Measurements from ENCODE around the gene KIF16B.
"Not testable (repeated sequence)": the region's sequence is repeated elsewhere in the genome, so short reads cannot be mapped to it uniquely, and the experiment has no call there.

Gene KIF16B, protein sequence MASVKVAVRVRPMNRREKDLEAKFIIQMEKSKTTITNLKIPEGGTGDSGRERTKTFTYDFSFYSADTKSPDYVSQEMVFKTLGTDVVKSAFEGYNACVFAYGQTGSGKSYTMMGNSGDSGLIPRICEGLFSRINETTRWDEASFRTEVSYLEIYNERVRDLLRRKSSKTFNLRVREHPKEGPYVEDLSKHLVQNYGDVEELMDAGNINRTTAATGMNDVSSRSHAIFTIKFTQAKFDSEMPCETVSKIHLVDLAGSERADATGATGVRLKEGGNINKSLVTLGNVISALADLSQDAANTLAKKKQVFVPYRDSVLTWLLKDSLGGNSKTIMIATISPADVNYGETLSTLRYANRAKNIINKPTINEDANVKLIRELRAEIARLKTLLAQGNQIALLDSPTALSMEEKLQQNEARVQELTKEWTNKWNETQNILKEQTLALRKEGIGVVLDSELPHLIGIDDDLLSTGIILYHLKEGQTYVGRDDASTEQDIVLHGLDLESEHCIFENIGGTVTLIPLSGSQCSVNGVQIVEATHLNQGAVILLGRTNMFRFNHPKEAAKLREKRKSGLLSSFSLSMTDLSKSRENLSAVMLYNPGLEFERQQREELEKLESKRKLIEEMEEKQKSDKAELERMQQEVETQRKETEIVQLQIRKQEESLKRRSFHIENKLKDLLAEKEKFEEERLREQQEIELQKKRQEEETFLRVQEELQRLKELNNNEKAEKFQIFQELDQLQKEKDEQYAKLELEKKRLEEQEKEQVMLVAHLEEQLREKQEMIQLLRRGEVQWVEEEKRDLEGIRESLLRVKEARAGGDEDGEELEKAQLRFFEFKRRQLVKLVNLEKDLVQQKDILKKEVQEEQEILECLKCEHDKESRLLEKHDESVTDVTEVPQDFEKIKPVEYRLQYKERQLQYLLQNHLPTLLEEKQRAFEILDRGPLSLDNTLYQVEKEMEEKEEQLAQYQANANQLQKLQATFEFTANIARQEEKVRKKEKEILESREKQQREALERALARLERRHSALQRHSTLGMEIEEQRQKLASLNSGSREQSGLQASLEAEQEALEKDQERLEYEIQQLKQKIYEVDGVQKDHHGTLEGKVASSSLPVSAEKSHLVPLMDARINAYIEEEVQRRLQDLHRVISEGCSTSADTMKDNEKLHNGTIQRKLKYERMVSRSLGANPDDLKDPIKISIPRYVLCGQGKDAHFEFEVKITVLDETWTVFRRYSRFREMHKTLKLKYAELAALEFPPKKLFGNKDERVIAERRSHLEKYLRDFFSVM (N-terminal part only)

DNA sequence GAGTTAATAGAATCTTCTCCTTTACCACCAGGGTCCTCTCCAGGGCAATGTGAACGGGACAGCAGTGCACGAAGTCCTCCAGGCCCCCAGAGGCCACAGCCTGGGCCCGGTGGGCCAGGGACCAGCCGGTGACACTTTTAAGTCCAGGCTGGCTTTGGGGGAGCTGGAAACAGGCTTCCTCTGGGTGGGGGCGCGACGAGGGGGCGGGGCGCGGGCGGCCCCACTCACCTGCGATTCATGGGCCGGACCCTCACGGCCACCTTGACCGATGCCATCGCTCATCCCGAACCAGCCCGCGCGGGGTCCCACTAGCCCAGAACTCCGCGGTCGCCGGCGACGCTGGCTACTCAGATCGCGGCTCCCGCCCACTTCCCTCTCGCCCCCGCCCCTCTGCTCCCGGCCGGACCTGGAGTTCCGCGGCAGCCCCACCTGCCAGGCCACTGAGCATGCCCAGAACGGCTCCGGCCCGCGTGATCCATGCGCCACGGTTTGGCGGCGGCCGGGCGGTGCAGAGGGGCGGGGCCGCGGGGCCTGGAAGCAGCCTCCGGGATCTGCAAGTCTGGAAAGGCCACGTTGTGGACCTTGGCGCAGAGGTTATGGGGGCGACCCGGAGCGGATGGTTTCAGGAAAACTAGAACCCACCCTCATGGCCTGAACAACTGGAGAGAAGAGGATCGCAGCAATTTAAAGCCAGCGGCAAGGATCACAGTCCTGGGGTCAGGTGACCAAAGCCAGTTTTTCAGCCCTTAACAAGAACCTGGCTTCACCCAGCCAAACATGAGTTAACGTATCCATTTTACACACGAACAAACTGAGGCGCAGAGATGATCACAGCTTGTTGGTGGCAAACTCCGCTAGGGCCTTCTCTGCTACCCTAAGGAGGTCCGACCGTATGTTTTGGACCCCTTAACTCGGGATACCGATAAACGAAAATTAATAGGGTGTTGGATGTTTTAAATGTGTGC is at the start of gene KIF16B:
KIF16B (minus strand) TSS at position 448 of the 965 bp plus-strand sequence; CDS start at position 275, 173 bp downstream.
- DNase-seq, result peak; percentile 96

DNA sequence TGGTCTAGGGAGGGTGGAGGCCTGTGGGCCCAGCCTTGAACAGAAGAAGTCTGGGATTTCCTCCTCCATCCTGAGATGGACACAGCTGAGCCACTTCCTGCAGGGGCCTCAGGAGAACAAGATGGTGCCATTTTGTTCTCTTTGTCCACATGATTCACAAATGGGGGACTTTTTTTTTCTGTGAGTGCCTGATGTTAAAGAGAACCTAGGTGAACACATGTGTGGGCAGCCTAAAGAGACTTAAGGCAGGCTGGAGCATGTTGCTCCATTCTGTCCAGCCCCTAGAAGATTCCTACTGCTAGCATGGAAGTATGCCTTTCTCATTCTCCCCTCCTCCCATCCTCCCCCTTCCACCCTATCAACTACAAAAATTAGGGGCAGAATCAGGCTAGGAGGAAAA is 49.3 kb upstream of the KIF16B start:
- DNase-seq, result no peak

DNA sequence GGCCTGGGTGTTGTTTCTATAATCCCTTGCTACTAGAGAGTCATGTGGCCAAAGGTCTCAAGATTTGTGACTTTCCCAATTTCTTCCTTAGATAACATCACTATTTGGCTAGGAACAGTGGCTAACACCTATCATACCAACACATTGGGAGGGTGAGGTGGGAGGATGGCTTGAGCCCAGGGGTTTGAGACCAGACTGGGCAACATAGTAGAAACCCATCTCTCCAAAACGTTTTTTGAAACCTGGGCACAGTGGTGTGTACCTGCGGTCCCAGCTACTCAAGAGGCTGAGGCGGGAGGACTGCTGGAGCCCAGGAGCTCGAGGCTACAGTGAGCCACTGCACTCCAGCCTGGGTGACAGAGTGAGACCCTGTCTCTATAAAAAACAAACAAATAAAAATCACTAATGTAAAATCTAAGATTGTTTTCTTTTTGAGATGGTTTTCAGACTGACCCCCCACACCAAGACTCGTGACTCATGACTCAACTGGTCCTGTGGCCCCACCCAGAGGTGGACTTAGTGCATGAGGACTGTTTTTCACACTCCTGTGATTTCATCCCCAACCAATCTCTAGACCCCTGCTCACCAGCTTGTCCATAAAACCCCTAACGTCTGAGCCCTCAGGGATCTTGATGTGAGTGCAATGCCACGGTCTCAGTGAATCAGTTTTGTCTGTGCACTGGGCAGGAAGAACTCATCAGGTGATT is 48.3 kb upstream of the KIF16B start:
- DNase-seq, result no peak

DNA sequence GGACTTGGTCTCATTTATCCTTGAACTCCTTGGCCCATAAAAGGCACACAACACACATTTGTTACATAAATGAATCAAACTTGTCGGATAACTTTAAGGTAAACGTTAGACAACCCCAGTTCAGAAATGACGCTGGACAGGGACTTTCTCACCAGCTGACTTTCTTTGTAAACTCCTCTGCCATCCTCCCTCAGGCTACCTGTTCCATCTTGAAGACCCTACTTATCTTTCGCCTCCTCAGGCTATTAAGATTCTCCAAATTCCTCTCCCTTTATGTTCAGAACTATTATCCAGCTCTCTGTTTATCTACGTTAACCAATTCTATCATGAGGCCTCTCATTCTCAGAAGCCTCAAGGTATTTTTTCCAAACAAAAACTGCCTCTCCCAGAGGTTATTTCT is 47.7 kb upstream of the KIF16B start:
- no peak for DNase-seq

DNA sequence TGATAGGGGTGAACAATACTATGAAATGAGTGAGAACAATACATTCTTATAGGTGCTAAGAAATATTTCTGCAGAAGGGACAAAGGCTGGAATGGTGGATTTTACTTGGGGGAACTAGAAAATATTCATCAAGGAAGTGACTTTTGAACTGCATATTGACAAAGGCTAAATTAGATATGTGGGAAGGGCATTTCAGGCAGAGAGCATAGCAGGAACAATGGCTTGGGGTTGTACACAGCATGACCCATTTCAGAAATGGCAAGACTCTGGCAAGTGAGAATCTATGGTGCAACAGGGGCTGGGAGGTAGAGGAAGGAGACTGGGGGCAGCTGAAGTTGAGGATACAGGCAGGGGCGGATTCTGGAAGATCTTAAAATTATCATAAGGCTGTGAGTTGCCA is 46.7 kb upstream of the KIF16B start:
- DNase-seq, result no peak

DNA sequence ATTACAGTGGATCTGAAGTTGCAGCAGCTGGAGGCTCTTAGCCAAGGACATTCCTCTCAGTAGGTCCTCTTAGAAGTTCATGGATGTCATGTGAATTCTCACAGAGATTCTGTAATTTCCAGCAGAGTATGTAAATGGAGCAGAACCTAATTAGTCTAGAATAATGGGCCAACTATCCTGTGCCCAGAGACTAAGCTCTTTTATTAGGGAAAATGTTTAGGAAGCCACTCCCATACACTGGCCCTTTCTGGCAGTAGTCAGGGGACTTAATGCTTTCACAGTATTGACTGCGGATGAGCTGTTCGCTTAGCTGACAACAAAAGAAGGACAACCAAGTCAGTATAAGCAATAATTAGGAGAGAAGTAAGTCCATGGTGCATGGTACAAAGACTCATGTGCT is 43.8 kb upstream of the KIF16B start:
- no peak for DNase-seq

DNA sequence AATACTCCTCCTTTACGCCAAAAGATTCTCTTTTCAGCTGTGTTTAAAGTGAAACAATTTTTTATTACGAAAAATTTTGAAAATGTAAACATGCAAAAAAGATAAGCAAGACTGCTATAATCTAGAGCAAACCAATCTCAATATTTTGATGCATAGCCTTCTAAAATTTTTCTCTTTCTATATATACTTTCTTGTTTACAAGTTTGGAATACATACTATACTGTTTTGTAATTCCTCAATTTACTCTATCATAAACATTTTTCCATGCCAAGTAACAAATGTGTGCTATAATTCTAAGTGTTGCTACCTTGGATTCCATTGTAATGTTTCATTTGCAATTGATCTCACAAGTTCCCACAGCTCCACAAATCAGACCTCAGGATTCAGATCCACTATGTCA is 43.1 kb upstream of the KIF16B start:
- no peak for DNase-seq

DNA sequence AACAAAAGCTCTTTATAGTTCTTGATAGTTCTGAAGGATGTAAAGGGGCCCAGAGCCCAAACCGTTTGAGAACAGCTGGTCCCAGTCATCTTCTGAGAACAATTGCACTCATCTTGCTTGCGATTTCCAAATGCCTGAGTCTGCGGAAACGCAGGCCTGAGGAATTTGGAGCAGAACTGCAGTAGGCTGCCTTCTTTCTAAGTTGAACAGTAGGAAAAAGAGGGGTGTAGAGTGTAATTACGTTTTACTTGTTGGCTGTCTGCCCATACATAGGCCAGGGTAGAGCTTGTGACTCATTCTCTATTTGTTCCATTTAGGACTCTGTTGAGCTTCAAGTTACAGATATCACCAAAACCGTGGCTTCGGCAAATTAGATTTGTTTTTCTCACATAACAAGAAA is 42.0 kb upstream of the KIF16B start:
- no peak for DNase-seq

DNA sequence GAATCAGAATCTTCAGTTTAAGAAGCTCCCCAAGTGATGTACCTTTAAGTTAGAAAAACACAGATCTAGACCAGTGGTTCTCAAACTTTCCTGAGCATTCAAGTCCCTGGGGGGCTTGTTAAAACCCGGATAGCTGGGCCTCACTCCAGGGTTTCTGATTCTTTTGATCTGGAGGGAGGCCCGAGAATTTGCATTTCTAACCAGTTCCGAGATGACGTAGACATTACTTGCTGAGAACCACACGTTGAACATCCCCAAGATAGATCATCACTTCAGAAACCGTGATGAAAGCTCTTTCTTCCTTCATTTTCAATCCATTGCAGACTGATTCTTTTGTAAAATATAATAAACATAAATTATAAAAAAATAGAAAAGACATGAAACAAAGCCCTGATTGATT is 40.7 kb upstream of the KIF16B start:
- DNase-seq, result no peak

DNA sequence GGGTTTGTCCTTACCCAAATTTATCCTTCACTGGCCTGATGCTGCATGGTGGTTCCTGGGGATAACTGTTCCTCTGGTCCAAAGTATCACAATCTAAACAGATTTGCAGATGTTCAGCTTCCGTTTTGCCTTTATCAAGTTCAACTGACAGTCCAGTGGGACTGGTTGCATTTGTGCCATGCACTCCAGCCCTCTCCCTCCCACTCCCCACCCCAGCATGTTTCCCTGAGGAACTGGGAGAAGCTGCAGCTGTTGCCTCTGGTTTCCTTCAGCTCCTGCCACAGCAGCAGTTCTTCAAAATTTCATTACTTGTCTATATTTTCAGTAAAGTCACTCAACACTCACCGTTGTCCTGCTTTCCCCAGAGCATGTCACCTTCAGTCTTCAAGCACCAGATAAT is 39.5 kb upstream of the KIF16B start:
- DNase-seq, result no peak

DNA sequence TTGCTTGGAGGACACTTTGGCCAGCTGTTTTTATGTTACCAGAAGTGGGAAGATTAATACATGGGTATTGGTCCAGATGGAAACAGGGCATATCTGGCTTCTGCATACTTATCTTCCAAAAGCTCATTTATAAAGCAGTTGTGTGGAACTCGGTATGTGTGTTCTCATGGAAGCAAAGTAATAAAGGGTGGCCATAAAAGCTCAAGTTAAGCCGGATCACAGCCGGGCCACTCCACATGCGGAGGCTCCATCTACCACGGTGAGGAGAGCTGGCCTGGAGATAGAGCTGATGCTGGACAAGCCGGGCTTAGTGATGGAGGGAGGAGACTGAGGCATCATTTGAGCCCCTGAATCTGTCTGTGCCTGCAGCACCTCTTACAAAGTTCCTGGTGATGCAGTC is 38.6 kb upstream of the KIF16B start:
- DNase-seq, result no peak

DNA sequence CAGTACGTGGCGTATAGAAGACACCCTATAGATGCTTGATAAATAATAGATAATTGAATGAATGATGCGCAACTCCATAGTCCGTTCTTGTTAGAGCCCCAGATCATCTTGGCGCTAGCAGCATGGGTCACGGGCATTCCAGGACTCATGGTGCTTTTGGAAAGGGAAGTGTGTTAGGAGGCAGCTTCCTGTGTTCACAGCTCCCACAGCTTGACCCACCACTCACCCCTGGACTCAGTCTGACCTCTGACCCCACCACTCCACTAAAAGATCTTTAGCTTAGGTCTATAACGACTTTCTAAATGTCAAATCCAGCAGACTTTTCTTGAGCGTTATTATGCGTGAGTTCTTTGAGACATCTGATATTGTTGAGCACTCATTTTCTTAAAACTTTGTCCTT is 35.8 kb upstream of the KIF16B start:
- no peak for DNase-seq

DNA sequence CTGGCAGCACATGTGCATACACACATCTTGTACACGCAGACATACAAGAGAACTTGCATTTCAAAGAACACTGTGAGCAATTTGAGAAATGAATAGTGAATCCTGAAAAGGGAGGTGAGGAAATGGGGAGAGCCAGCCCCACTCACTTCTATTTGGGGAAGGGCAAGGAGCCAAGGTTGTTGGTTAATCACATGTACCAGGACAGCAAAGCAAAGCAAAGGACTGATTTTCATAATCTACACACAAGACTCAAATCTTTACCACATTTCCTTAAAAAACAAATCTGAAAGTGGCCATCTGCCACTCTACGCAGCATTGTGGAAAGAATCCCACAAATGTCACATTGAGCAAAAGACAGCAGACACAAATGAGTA is 35.0 kb upstream of the KIF16B start:
- DNase-seq, result no peak

DNA sequence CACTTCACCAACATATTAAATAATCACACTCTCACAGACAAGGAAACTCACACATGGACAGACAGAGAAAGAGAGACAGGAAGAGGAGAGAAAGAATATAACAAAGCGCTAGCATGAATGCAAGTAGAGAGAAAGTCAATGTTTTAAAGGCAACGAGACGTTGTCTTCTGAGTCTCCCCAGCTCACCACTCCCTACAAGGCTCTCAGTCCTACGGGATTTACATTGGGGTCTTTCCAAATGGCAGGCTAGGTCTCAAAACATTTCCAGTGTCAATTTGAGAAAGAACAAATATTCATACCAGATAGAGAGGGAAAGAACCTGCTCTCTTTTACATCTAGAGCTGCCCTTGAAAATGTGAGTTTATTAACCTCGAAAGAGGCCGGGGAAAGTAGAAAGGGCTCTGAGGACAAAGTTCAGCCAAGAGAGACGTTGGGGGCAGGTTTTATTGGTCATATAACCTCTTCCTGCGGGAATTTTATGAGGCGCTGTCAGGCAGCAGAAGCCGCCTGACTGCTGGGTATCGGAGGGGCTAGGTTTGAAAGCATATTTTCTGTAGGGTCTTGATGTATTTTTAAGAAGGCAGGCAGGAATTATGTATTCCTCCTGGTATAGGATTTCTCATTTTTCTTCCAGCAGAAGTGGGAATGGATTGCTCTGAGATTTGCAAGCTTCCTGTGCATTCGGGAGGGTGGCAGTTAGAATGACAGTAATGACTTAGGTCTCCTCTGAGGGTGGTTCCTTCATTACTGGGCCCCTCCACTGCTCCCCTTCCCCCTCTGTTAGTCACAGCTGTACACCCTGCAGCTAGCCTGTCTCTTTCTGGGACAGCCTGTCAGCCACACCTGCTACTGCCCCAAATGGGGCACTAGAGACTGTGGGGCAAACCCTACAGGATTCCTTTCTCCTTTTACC is 34.4 kb upstream of the KIF16B start:
- DNase-seq, result no peak

DNA sequence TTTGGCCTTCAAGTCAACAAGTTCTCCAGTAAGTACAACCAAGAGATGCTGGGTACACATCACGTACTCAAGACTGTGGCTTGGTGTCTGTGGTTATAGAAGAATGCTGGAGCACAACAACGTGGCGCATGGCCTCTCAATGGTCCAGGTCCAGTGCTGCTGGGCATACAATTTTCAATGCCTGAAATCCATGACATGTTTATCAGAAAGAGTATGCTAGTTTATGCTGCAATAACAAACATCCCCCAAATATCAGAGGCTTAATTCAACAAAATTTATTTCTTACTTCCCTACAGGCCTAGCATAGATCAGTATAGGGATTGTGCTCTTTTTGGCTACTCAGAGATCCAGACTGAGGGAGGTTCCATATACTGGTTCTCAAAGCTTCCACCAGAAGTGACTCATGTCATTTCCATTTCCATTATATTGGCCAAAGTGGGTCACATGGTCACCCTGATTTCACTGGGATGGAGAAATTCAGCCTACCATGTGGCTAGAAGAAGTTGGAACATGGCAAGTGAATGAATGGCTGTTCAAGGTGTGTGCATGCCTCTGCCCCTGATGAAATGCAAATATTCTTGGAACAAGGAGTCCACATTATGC is 33.3 kb upstream of the KIF16B start:
- DNase-seq, result no peak

DNA sequence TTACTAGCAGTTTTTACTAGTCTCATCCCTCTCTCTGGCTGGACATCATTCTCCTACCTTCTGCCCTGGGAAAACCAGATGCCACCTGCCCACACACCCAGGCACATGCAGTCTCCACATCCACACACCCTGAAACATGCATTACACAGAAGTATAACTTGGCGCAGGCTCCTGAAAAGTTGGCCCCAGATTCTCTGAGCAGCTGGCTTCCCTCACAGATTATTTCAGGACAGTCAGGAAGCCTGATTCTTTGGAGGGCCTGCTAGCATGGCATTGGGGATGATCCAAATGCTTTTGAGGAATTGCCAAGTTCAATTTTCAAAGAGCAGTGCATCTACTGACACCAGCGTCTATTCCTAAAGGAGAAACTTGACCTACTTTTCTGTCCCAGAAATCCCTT is 27.8 kb upstream of the KIF16B start:
- no peak for DNase-seq

DNA sequence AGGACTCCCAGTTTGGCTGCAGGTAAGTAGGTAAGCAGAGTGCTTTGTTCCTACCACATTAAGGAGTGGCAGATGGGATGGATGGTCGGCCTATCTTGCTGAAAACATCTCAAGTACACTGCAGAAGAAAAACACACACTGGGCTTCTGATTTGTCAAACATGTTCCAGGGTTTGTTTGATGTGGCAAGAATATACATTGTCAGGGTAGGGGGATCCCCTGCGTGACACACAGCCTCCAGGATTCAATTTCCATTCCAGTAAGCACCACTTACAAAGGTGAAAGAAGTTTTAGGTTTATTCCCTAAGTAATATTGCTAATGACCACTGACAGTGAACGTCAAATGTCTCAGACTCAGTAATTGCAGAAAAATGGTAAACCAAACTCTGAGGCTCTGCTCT is 26.0 kb upstream of the KIF16B start:
- no peak for DNase-seq

DNA sequence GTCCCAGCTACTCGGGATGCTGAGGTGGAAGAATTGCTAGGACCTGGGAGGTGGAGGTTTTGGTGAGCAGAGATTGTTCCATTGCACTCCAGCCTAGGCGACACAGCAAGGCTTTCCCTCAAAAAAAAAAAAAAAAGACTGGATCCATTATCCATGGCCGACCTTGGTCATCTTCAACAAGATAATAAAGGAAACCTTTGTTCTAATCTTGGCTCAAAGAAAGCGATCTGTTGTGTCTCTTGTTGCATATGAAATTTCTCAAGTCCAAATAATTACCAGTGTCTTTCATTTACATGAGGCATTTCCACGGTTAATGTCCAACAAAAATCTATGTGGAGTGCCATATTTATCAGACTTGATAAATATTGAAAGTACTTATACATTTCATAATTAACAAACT is 23.7 kb upstream of the KIF16B start:
- DNase-seq, result no peak

DNA sequence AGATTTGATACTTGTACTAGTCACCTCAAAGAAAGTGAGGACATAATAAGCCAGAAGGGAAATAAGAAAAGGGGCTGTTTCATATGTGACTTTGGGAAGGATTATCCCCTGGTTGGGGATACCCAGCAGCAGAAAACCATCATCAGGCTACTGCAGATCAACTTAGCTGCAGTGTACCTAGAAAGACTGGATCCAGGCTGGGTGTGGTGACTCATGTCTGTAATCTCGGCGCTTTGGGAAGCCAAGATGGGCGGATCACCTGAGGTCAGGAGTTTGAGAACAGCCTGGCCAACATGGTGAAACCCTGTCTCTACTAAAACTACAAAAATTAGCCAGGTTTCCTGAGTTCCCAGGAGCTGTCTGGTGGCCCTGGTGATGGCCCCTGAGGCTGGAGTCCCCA is 23.2 kb upstream of the KIF16B start:
- not testable (repeated sequence) for DNase-seq

DNA sequence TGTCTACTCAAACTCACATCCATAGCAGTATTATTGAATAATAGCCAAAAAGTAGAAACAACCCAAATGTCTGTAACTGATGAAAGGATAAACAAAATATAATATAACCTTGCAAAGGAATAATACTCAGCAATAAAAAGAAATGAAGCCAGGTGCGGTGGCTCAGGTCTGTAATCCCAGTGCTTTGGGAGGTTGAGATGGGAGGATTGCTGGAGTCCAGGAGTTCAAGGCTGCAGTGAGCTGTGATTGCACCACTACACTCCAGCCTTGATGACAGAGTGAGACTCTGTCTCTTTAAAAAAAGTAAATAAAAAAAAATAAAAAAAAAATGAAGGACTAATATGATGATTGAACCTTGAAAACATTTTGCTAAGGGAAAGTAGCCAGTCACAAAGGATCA is 22.1 kb upstream of the KIF16B start:
- DNase-seq, result no peak
